Measurements from ENCODE around the gene BPIFB3. TPM values are rescaled to one million over a fixed set of nuclear protein-coding genes. Genes with fewer than 3 reads are reported as not detected.

BPIFB3 gene
- total RNA-seq, 1 donor from 2014 or later = not detected

DNA sequence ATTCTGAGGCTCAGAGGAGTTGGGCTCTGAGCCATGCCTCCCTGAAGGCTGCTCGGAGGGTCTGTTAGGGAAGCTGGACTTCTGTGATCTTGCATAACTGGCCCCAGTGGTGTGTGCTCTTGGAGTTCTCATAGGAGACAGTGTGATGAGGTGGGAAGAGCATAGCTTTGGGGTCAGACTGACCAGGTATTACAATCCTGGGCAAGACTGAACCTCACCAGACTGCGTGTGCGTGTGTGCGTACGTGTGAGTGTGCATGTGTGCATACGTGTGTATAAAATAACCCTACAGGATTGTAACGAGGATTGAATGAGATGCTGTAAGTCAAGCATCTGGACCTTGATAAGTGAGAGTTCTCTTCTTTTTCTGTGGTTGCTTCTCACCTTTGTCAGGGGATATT is 36.2 kb upstream of the BPIFB3 start:
- Mint-ChIP-seq H3K36me3 (ENCODE audit: unreplicated experiment) (no peaks in the 10 kb centered on the region), H3K4me1 (ENCODE audit: low read depth, unreplicated experiment) (peaks cover 2% of the 10 kb centered on the region), H3K4me3 (ENCODE audit: unreplicated experiment) (no peak overlapping the region), H3K27ac (ENCODE audit: unreplicated experiment) (no peak overlapping the region), H3K27me3 (ENCODE audit: unreplicated experiment) (peaks cover 5% of the 10 kb centered on the region), H3K9me3 (ENCODE audit: unreplicated experiment) (peaks cover 4% of the 10 kb centered on the region)
- TF ChIP-seq, protein P1, sequence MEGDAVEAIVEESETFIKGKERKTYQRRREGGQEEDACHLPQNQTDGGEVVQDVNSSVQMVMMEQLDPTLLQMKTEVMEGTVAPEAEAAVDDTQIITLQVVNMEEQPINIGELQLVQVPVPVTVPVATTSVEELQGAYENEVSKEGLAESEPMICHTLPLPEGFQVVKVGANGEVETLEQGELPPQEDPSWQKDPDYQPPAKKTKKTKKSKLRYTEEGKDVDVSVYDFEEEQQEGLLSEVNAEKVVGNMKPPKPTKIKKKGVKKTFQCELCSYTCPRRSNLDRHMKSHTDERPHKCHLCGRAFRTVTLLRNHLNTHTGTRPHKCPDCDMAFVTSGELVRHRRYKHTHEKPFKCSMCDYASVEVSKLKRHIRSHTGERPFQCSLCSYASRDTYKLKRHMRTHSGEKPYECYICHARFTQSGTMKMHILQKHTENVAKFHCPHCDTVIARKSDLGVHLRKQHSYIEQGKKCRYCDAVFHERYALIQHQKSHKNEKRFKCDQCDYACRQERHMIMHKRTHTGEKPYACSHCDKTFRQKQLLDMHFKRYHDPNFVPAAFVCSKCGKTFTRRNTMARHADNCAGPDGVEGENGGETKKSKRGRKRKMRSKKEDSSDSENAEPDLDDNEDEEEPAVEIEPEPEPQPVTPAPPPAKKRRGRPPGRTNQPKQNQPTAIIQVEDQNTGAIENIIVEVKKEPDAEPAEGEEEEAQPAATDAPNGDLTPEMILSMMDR (IDR thresholded peaks at IDR 0.05; ENCODE audit: partially characterized antibody, unreplicated experiment) = no peak
- DNase-seq = no peak

DNA sequence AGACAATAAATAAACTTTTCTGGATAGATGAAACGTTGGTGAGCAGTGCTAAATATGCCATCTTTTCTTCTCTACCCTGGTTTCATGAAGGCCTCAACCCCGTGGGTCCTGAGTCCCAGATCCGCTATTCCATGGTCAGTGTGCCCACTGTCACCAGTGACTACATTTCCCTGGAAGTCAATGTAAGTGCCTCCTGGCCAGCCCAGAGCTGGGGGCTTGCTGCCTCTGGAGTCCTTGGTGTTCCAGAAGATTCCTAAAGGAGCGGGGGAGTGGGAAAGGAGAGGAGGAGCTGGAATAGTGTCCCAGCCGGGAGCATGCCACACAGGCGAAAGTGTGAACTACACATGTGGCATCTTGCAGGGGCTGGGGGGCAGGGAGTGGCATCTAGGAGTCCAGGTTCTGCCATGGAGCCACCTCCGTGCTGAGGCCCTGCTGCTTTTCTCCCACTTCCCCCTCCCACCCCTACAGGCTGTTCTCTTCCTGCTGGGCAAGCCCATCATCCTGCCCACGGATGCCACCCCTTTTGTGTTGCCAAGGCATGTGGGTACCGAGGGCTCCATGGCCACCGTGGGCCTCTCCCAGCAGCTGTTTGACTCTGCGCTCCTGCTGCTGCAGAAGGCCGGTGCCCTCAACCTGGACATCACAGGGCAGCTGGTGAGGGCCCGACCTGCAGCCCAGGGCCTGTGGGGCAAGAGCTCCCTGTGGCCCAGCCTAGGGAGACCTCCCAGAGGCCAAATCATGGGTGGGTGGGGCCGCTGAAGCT is 35.4 kb upstream of the BPIFB3 start:
- Mint-ChIP-seq H3K36me3 (ENCODE audit: unreplicated experiment) (no peaks in the 10 kb centered on the region), H3K27me3 (ENCODE audit: unreplicated experiment) (peaks cover 6% of the 10 kb centered on the region), H3K4me3 (ENCODE audit: unreplicated experiment) (no peak overlapping the region), H3K27ac (ENCODE audit: unreplicated experiment) (no peak overlapping the region), H3K9me3 (ENCODE audit: unreplicated experiment) (peaks cover 4% of the 10 kb centered on the region), H3K4me1 (ENCODE audit: low read depth, unreplicated experiment) (peaks cover 2% of the 10 kb centered on the region)
- TF ChIP-seq, protein P1 (IDR thresholded peaks at IDR 0.05; ENCODE audit: partially characterized antibody, unreplicated experiment) = no peak
- DNase-seq = no peak

DNA sequence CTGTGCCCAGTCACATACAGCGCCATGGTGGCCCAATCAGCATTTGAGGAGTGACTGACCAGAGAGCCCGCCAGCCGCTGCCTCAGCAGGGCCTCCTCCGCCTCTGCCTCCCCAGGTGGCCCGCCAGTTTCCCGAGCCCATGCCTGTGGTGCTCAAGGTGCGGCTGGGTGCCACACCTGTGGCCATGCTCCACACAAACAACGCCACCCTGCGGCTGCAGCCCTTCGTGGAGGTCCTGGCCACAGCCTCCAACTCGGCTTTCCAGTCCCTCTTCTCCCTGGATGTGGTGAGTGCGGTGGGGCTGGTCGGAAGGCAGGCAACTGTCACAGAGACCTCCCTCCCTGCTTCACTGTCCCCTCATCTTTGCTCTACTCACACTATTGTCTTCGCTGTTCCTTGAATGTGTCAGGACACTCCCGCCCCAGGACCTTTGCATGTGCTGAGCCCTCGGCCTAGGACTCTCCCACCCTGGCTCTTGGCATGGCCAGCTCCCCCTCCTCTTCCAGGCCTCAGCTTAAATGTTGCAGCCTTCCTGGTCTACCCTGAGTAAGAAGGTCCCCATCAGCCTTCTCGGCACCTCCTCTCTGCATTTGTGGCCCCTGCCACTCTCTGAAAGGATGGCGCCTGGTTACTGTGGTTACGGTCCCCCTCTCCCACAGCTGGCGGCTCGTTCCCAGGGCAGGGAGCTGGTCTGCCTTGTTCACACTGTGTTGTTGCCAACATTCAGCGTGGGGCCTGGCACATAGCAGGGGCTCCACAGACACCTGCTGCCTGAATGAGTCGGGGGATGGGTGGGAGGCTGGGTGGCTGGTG is 34.0 kb upstream of the BPIFB3 start:
- H3K4me3 Mint-ChIP-seq (ENCODE audit: unreplicated experiment) = no peak overlapping the region
- TF ChIP-seq, protein P1 (IDR thresholded peaks at IDR 0.05; ENCODE audit: partially characterized antibody, unreplicated experiment) = no peak
- H3K27me3 Mint-ChIP-seq (ENCODE audit: unreplicated experiment) = peaks cover 8% of the 10 kb centered on the region
- no peak for DNase-seq
- H3K36me3 Mint-ChIP-seq (ENCODE audit: unreplicated experiment) = no peaks in the 10 kb centered on the region
- peaks cover 4% of the 10 kb centered on the region for H3K9me3 Mint-ChIP-seq (ENCODE audit: unreplicated experiment)
- peaks cover 1% of the 10 kb centered on the region for H3K4me1 Mint-ChIP-seq (ENCODE audit: low read depth, unreplicated experiment)
- H3K27ac Mint-ChIP-seq (ENCODE audit: unreplicated experiment) = no peak overlapping the region

- no peak for DNase-seq
- H3K9me3 Mint-ChIP-seq (ENCODE audit: unreplicated experiment) = peaks cover 3% of the 10 kb centered on the region
- H3K36me3 Mint-ChIP-seq (ENCODE audit: unreplicated experiment) = no peaks in the 10 kb centered on the region
- H3K27ac Mint-ChIP-seq (ENCODE audit: unreplicated experiment) = no peak overlapping the region
- TF ChIP-seq, protein P1 (IDR thresholded peaks at IDR 0.05; ENCODE audit: partially characterized antibody, unreplicated experiment) = no peak
- peaks cover 8% of the 10 kb centered on the region for H3K27me3 Mint-ChIP-seq (ENCODE audit: unreplicated experiment)
- H3K4me3 Mint-ChIP-seq (ENCODE audit: unreplicated experiment) = no peak overlapping the region
- no peaks in the 10 kb centered on the region for H3K4me1 Mint-ChIP-seq (ENCODE audit: low read depth, unreplicated experiment)
Observed at GRCh38 chr20:33020278-33021161, 33.2 kb upstream of the BPIFB3 start.

Measured in glutamatergic neuron (in vitro differentiated cells).